ENCODE measurements around the gene NOS2. TPM values are rescaled to one million over a fixed set of nuclear protein-coding genes. Genes with fewer than 3 reads are reported as not detected.

Gene NOS2
- polyA plus RNA-seq, 5 donors, result 1.2 to 2.9 (median 1.6) TPM

DNA sequence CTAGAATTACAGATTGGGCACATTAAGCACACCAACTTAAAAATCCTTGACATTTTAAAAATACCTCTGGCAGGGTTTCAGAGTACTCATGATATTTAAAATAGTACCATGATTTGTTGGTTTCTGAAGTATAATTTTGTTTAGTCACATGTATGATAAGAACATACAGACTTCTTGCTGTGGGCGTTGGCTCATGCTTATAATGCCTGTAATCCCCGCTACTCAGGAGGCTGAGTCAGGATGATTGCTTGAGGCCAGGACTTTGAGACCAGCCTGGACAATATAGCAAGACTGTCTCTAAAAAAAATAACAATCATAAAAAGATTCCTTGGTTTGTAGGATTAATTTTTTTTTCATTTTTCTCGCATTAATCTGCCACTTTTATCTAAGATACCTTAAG is 78.5 kb downstream of the NOS2 start:
- DNase-seq, result no peak

Other genes with a start within 250 kb of the NOS2 start
- 10 to 100 TPM; 15.0 to 26.4 (median 18.1) TPM for gene LGALS9, start 169.3 kb downstream of the NOS2 start, polyA plus RNA-seq (ENCODE audit: insufficient read depth in 1 of 5, insufficient read length in 5 of 5, low replicate concordance in 1 of 5)
- 10 to 100 TPM; 12.7 to 22.3 (median 14.9) TPM for gene LYRM9, start 92.8 kb upstream of the NOS2 start, polyA plus RNA-seq (ENCODE audit: insufficient read depth in 1 of 5, insufficient read length in 5 of 5, low replicate concordance in 1 of 5)
- gene NLK, start 242.1 kb upstream of the NOS2 start, polyA plus RNA-seq (ENCODE audit: insufficient read depth in 1 of 5, insufficient read length in 5 of 5, low replicate concordance in 1 of 5), result 10 to 100 TPM; 17.9 to 22.6 (median 19.7) TPM

Data from right lung (tissue), 5 donors.